ENCODE measurements around the gene ZFAND3.

ZFAND3 gene

GRCh38 chr6:38169221-38169976, 349.9 kb downstream of the ZFAND3 start:
- Histone ChIP-seq H3K27ac (ENCODE audit: low read depth, low read length, severe bottlenecking) (no peak overlapping the region), H3K9me3 (ENCODE audit: control insufficient read depth, low read length) (no peaks in the 10 kb centered on the region), H3K4me1 (ENCODE audit: control insufficient read depth, insufficient read depth, low read length, poor library complexity, severe bottlenecking) (peaks cover 3% of the 10 kb centered on the region), H3K4me3 (ENCODE audit: extremely low read depth, insufficient read depth, low read length, poor library complexity, severe bottlenecking) (no peak overlapping the region), H3K36me3 (ENCODE audit: control insufficient read depth, insufficient read depth, low read length) (no peaks in the 10 kb centered on the region)
- 81 to 83% methylated on average over 13 to 14 of the region's 20 CpGs for WGBS, 2 experiments (ENCODE audit: insufficient coverage in 2 of 2)

DNA sequence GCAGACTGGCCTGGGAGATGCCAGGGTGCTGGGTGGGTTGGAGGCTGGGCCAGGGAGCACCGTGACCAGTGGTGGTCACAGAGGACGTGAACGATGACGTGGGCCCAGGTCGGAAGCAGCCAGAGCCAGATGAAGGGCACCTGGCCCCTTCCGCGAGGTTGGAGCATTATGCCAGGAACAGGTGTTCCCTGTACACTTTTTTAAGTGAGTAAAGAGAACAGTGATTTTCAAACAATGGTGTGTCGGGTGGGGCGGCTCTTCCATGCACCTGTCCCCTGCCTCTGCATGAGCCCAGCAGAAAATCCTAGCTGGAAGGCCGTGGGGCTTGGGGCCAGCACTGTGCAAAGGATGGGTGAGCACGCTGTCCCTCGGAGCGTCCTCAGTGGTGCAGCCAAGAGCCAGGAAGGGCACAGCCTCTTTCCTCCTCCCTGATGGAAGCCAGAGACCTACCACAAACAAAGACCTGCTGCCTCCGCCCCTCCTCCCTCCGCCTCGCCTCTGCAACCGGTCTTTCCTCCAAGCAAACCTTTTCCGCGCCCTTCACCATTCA, 350.5 kb downstream of the ZFAND3 start:
- Histone ChIP-seq H3K4me3 (ENCODE audit: extremely low read depth, insufficient read depth, low read length, poor library complexity, severe bottlenecking) (no peak overlapping the region), H3K9me3 (ENCODE audit: control insufficient read depth, low read length) (no peaks in the 10 kb centered on the region), H3K36me3 (ENCODE audit: control insufficient read depth, insufficient read depth, low read length) (no peaks in the 10 kb centered on the region), H3K4me1 (ENCODE audit: control insufficient read depth, insufficient read depth, low read length, poor library complexity, severe bottlenecking) (peaks cover 3% of the 10 kb centered on the region), H3K27ac (ENCODE audit: low read depth, low read length, severe bottlenecking) (no peak overlapping the region)
- 76 to 79% methylated on average over 17 to 19 of the region's 19 CpGs for WGBS, 2 experiments (ENCODE audit: insufficient coverage in 2 of 2)

DNA sequence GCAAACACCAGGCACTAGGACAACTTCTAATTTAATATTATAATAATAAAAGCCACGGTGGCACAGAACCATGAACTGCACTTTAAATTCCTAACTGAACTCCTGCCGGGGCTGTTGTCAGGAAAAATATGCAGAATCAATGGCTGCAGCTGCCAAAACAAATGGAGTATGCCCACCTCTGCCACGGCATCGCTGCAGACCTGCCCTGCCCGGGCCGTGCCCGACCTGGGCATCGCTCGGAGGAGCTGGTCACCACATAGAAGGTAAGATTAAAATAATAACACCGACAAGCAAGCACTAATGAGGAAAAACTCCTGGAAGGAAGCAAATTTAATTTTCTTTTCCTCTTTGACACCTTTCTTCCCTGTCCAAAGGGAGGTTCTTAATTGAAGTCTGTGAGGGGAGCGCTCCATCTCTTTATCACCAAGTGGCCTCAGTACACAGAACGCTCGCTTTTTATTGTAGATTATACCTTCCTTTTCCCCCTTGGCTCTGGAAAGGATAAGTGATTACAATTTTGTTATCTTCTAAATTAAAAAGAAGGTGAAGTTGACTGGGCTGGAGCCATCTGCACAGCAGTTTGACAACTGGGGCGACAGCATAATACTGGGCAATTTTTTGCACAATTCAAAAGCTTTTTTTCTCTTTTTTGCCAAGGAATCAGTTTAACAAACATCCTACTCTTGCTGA, 351.3 kb downstream of the ZFAND3 start:
- H3K4me3 ChIP-seq (ENCODE audit: extremely low read depth, insufficient read depth, low read length, poor library complexity, severe bottlenecking), result no peak overlapping the region
- no peaks in the 10 kb centered on the region for H3K9me3 ChIP-seq (ENCODE audit: control insufficient read depth, low read length)
- H3K4me1 ChIP-seq (ENCODE audit: control insufficient read depth, insufficient read depth, low read length, poor library complexity, severe bottlenecking), result peaks cover 3% of the 10 kb centered on the region
- H3K36me3 ChIP-seq (ENCODE audit: control insufficient read depth, insufficient read depth, low read length), result no peaks in the 10 kb centered on the region
- 83 to 93% methylated on average over 9 of the region's 14 CpGs for WGBS, 2 experiments (ENCODE audit: insufficient coverage in 2 of 2)
- no peak overlapping the region for H3K27ac ChIP-seq (ENCODE audit: low read depth, low read length, severe bottlenecking)

DNA sequence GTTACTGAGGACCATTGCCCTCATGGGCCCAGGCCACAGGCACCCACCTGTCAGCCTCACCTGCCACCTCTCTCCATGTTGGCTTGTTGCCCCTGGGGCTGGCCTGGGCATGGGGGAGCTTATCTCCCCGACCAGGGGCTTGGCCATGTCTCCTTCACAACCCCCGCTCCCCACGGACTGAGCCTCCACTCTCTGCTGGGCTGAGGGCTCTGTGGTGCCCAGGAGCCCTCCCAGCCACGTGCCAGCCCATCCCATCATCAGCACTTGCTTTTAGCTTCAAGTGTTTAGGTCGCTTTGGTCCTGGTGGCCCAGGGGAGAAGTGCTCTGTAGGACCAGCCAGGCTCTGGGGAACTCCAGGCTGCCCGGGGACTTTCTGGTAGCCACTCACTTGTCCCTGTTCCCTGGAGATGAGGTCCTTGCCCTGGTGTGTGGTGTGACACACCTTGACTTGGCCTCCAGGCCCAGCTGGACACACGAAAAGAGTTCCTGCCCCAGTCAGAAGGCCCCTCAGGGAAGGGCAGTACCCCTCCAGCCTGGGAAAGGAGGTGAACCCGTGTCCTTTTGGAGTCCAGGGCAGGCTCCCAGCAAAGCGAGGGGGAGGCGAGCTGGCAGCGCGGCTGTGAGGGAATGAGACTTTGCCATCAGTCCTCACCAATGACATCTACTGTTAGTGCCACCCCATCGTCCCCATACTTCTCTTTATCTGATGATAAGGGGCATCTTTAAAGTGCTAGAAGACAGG, 352.6 kb downstream of the ZFAND3 start:
- Histone ChIP-seq H3K4me3 (ENCODE audit: extremely low read depth, insufficient read depth, low read length, poor library complexity, severe bottlenecking) (no peak overlapping the region), H3K9me3 (ENCODE audit: control insufficient read depth, low read length) (no peaks in the 10 kb centered on the region), H3K36me3 (ENCODE audit: control insufficient read depth, insufficient read depth, low read length) (no peaks in the 10 kb centered on the region), H3K27ac (ENCODE audit: low read depth, low read length, severe bottlenecking) (no peak overlapping the region), H3K4me1 (ENCODE audit: control insufficient read depth, insufficient read depth, low read length, poor library complexity, severe bottlenecking) (no peaks in the 10 kb centered on the region)
- 80 to 90% methylated on average over 7 to 8 of the region's 13 CpGs for WGBS, 2 experiments (ENCODE audit: insufficient coverage in 2 of 2)

DNA sequence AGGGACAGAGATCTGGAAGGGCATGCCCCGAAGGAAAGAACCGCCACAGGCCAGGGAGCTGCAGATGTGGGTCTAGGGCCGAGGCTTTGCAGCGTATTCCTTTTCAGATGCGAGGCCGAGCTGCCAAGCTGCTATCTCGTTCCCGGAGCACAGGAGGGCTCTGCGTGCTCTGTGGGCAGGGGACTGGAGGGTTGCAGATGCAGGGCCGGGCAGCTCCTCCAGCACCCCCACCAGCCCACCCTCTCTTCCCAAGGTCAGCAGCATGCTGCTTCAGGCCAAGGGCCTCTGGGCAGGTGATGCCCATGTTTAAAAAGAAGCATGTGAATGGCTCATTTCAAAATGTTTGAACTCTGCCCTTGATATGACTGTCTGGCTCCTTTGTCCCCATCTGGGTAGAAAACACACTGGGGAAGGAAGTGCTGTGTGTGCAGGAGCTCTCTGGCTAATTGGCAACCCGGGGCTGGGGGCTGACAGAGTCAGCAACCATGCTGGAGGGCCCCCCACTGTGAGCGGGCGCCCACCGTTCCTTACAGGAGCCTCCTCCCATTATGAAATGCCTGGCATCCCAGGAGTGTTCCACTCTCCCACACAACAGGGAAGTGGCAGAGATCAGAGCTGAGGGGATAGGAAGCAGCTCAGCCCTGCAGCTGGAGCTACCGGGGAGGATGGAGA, 353.3 kb downstream of the ZFAND3 start:
- Histone ChIP-seq H3K36me3 (ENCODE audit: control insufficient read depth, insufficient read depth, low read length) (no peaks in the 10 kb centered on the region), H3K27ac (ENCODE audit: low read depth, low read length, severe bottlenecking) (no peak overlapping the region), H3K9me3 (ENCODE audit: control insufficient read depth, low read length) (no peaks in the 10 kb centered on the region), H3K4me1 (ENCODE audit: control insufficient read depth, insufficient read depth, low read length, poor library complexity, severe bottlenecking) (no peaks in the 10 kb centered on the region), H3K4me3 (ENCODE audit: extremely low read depth, insufficient read depth, low read length, poor library complexity, severe bottlenecking) (no peak overlapping the region)
- WGBS, 2 experiments (ENCODE audit: insufficient coverage in 2 of 2), result 84 to 96% methylated on average over 5 to 12 of the region's 15 CpGs

- H3K9me3 ChIP-seq (ENCODE audit: control insufficient read depth, low read length), result no peaks in the 10 kb centered on the region
- no peak overlapping the region for H3K4me3 ChIP-seq (ENCODE audit: extremely low read depth, insufficient read depth, low read length, poor library complexity, severe bottlenecking)
- WGBS, 2 experiments (ENCODE audit: insufficient coverage in 2 of 2), result 96 to 97% methylated on average over 11 of the region's 11 CpGs
- H3K36me3 ChIP-seq (ENCODE audit: control insufficient read depth, insufficient read depth, low read length), result no peaks in the 10 kb centered on the region
- no peak overlapping the region for H3K27ac ChIP-seq (ENCODE audit: low read depth, low read length, severe bottlenecking)
- no peaks in the 10 kb centered on the region for H3K4me1 ChIP-seq (ENCODE audit: control insufficient read depth, insufficient read depth, low read length, poor library complexity, severe bottlenecking)
These were observed 354.4 kb downstream of the ZFAND3 start for GRCh38 chr6:38173909-38174308.

DNA sequence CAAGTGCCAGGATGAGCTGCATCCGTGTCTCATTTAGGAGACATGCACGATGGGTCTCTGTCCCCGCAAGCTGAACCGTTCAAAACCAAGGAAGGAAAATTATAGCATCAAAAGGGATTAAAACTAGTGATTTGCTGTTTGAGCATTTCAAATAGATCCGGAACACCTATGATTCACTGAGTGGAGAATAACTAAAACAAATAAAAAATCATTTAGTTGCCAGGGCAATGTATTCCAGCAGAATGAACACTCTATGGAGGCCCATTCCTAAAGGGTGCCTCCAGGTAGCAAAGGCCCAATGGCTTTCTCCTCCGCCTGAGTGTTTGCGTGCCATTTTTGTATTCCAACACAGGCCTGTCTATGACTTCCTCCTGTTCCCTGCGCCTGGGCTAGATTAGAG, 354.8 kb downstream of the ZFAND3 start:
- H3K27ac ChIP-seq (ENCODE audit: low read depth, low read length, severe bottlenecking), result no peak overlapping the region
- WGBS, 2 experiments (ENCODE audit: insufficient coverage in 2 of 2), result 96 to 98% methylated on average over 4 to 6 of the region's 8 CpGs
- H3K4me1 ChIP-seq (ENCODE audit: control insufficient read depth, insufficient read depth, low read length, poor library complexity, severe bottlenecking), result no peaks in the 10 kb centered on the region
- H3K4me3 ChIP-seq (ENCODE audit: extremely low read depth, insufficient read depth, low read length, poor library complexity, severe bottlenecking), result no peak overlapping the region
- no peaks in the 10 kb centered on the region for H3K36me3 ChIP-seq (ENCODE audit: control insufficient read depth, insufficient read depth, low read length)
- H3K9me3 ChIP-seq (ENCODE audit: control insufficient read depth, low read length), result no peaks in the 10 kb centered on the region

GRCh38 chr6:38174806-38175495, 355.4 kb downstream of the ZFAND3 start:
- Histone ChIP-seq H3K9me3 (ENCODE audit: control insufficient read depth, low read length) (no peaks in the 10 kb centered on the region), H3K36me3 (ENCODE audit: control insufficient read depth, insufficient read depth, low read length) (no peaks in the 10 kb centered on the region), H3K27ac (ENCODE audit: low read depth, low read length, severe bottlenecking) (no peak overlapping the region), H3K4me3 (ENCODE audit: extremely low read depth, insufficient read depth, low read length, poor library complexity, severe bottlenecking) (no peak overlapping the region), H3K4me1 (ENCODE audit: control insufficient read depth, insufficient read depth, low read length, poor library complexity, severe bottlenecking) (no peaks in the 10 kb centered on the region)
- 97 to 98% methylated on average over 17 to 20 of the region's 22 CpGs for WGBS, 2 experiments (ENCODE audit: insufficient coverage in 2 of 2)

DNA sequence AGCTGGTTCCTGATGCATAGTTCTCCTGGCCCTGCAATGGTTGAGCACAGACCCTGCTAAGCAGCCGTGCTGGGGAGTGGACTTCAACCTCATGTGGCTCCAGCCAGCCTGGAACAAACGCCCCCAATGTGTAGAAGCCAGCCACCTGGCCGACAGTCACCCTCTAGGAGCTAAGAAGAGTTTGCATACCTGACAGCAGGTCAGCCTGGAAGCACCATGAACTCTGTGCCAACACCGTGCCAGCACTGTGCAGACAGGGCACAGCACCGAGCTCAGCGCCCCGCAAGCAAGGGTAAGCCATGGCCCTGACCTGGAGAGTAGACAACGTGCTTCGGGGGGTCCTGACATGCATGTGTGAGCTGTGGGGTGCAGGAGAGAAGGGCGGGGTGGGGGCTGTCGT, 356.3 kb downstream of the ZFAND3 start:
- H3K4me3 ChIP-seq (ENCODE audit: extremely low read depth, insufficient read depth, low read length, poor library complexity, severe bottlenecking), result no peak overlapping the region
- H3K4me1 ChIP-seq (ENCODE audit: control insufficient read depth, insufficient read depth, low read length, poor library complexity, severe bottlenecking), result no peaks in the 10 kb centered on the region
- no peak overlapping the region for H3K27ac ChIP-seq (ENCODE audit: low read depth, low read length, severe bottlenecking)
- no peaks in the 10 kb centered on the region for H3K9me3 ChIP-seq (ENCODE audit: control insufficient read depth, low read length)
- H3K36me3 ChIP-seq (ENCODE audit: control insufficient read depth, insufficient read depth, low read length), result no peaks in the 10 kb centered on the region
- WGBS, 2 experiments (ENCODE audit: insufficient coverage in 2 of 2), result 93 to 94% methylated on average over 10 to 11 of the region's 11 CpGs
